K562 (cell line): ENCODE data around the gene MAD2L1BP. TPM values are rescaled to one million over a fixed set of nuclear protein-coding genes. Genes with fewer than 3 reads are reported as not detected.

Experiments
- BRF1 ChIP-seq: IDR thresholded peaks from 3 replicates; pipeline ENCODE4 v1.6.1; 2011; ENCODE audit warnings: borderline replicate concordance, mild to moderate bottlenecking; ENCODE audit not compliant: insufficient read length; ENCODE audit errors: extremely low read depth
- DMBX1 ChIP-seq: fragments of 250-450 bp; sonication (Bioruptor Pico); IDR thresholded peaks from 2 replicates; pipeline ENCODE4 v1.8.0; 2022; ENCODE audit warnings: inconsistent platforms, mild to moderate bottlenecking, moderate library complexity, borderline replicate concordance
- FOS ChIP-seq: IDR thresholded peaks from 3 replicates; pipeline ENCODE4 v1.6.1; 2011; ENCODE audit not compliant: insufficient read length; ENCODE audit errors: extremely low read depth
- GTF2E2 ChIP-seq: fragments of 200-800 bp; sonication (Bioruptor generic); IDR thresholded peaks from 2 replicates; pipeline ENCODE4 v1.6.1; 2016; ENCODE audit warnings: missing genetic modification characterization, missing compliant biosample characterization
- HMGN3 ChIP-seq: IDR thresholded peaks from 2 replicates; pipeline ENCODE4 v1.6.1; 2011; ENCODE audit warnings: borderline replicate concordance, low read depth, mild to moderate bottlenecking, mixed read lengths, low read length; ENCODE audit not compliant: insufficient read length; ENCODE audit errors: extremely low read depth
- KDM2B ChIP-seq: fragments of 250-450 bp; sonication (Bioruptor Pico); IDR thresholded peaks from 2 replicates; pipeline ENCODE4 v1.8.0; 2021; ENCODE audit warnings: mild to moderate bottlenecking, moderate library complexity
- LARP7 ChIP-seq: fragments of 450-650 bp; IDR thresholded peaks from 2 replicates; pipeline ENCODE4 v1.6.1; 2016
- MEF2A ChIP-seq: IDR thresholded peaks from 2 replicates; pipeline ENCODE4 v1.6.1; 2011; ENCODE audit warnings: low read depth, mild to moderate bottlenecking, low read length, moderate library complexity; ENCODE audit not compliant: control insufficient read depth
- PCBP1 ChIP-seq: fragments of 200-400 bp; formaldehyde crosslinking; IDR thresholded peaks from 2 replicates; pipeline ENCODE4 v1.6.1; 2018; ENCODE audit warnings: mild to moderate bottlenecking, low read depth, low read length; ENCODE audit not compliant: poor library complexity, severe bottlenecking
- RAD51 ChIP-seq: fragments of 450-650 bp; IDR thresholded peaks from 2 replicates; pipeline ENCODE4 v1.7.1; 2016; ENCODE audit warnings: low read depth, mild to moderate bottlenecking, borderline replicate concordance
- SMARCA4 ChIP-seq: fragments of 450-650 bp; IDR thresholded peaks from 2 replicates; pipeline ENCODE4 v1.6.1; 2016
- SMARCB1 ChIP-seq: IDR thresholded peaks from 2 replicates; pipeline ENCODE4 v1.6.1; 2011; ENCODE audit warnings: improper control_type of control experiment, low read depth; ENCODE audit not compliant: insufficient read length
- SMARCC2 ChIP-seq: fragments of 450-650 bp; IDR thresholded peaks from 2 replicates; pipeline ENCODE4 v1.6.1; 2017; ENCODE audit warnings: antibody characterized with exemption, moderate library complexity, mild to moderate bottlenecking, low read depth
- SP1 ChIP-seq: sonication (generic); formaldehyde crosslinking; IDR thresholded peaks from 2 replicates; pipeline ENCODE4 v1.8.1; 2022; ENCODE audit warnings: mild to moderate bottlenecking, missing genetic modification reagents
- SP2 ChIP-seq: IDR thresholded peaks from 2 replicates; pipeline ENCODE4 v1.6.1; 2011; ENCODE audit warnings: mild to moderate bottlenecking, low read depth, low read length, moderate library complexity; ENCODE audit not compliant: poor library complexity, severe bottlenecking; ENCODE audit errors: extremely low read depth
- TGIF2 ChIP-seq: sonication (generic); formaldehyde crosslinking; IDR thresholded peaks from 2 replicates; pipeline ENCODE4 v1.8.1; 2022; ENCODE audit warnings: mild to moderate bottlenecking, missing genetic modification reagents, moderate library complexity
- XRCC4 ChIP-seq: IDR thresholded peaks from one replicate; pipeline ENCODE4 v1.6.1; 2011; ENCODE audit not compliant: insufficient read depth, insufficient read length; ENCODE audit errors: extremely low read depth
- ZFP1 ChIP-seq: fragments of 450-650 bp; formaldehyde crosslinking; IDR thresholded peaks from 2 replicates; pipeline ENCODE4 v1.4.0; 2020; ENCODE audit warnings: mild to moderate bottlenecking, mixed read lengths
- ZNF24 ChIP-seq: fragments of 450-650 bp; IDR thresholded peaks from 2 replicates; pipeline ENCODE4 v1.6.1; 2016
- ZNF282 ChIP-seq: sonication (generic); formaldehyde crosslinking; IDR thresholded peaks from 2 replicates; pipeline ENCODE4 v1.8.1; 2023; ENCODE audit warnings: missing genetic modification reagents
- ZNF311 ChIP-seq: fragments of 250-450 bp; sonication (Bioruptor Pico); IDR thresholded peaks from 2 replicates; pipeline ENCODE4 v1.4.0; 2020; ENCODE audit warnings: mild to moderate bottlenecking, moderate library complexity
- polyA plus RNA-seq, 8 experiments: library from polyadenylated mRNA; depleted of rRNA in 4 of 8; stranded (reverse) in 5 of 8; unstranded in 3 of 8; fragments of >200 nt; fragmentation: Nextera tagmentation in 2 of 8; fragmentation: Illumina TruSeq in 1 of 8; extraction: Ambion mirVana in 2 of 8; extraction: Trizol in 1 of 8; gene quantifications; 2 replicates each; pipeline versions ENCODE4 v1.2.1 to v1.2.3, GENCODE V29; 2011 to 2014; ENCODE audit warnings: inconsistent platforms in 1 of 8, missing spikeins in 1 of 8
- total RNA-seq, 7 experiments: library from RNA; depleted of rRNA in 6 of 7; stranded (reverse); fragments of >200 nt in 6 of 7; fragmentation: Illumina TruSeq in 2 of 7; extraction: Trizol in 2 of 7; gene quantifications; 2 replicates each; pipeline versions ENCODE4 v1.2.1 to v1.2.3, GENCODE V29; 2011 to 2021; ENCODE audit warnings: low replicate concordance in 1 of 7
- TF ChIP-seq, protein P1 (sequence below): fragments of 250-450 bp; sonication (Bioruptor Pico); IDR thresholded peaks from 2 replicates; pipeline ENCODE4 v1.4.0; 2020; ENCODE audit warnings: mild to moderate bottlenecking, moderate library complexity
- TF ChIP-seq, protein P2 (sequence below): fragments of 250-450 bp; sonication (Bioruptor Pico); IDR thresholded peaks from 2 replicates; pipeline ENCODE4 v1.8.0; 2021; ENCODE audit warnings: borderline replicate concordance, mild to moderate bottlenecking, moderate library complexity; ENCODE audit not compliant: poor library complexity, severe bottlenecking

Gene MAD2L1BP
- total and polyA plus RNA-seq, 9 of the 15 experiments (the other 6 are each of a cell fraction or from before 2014, with no cell fraction given), result 69.7 to 321 (median 111) TPM

DNA sequence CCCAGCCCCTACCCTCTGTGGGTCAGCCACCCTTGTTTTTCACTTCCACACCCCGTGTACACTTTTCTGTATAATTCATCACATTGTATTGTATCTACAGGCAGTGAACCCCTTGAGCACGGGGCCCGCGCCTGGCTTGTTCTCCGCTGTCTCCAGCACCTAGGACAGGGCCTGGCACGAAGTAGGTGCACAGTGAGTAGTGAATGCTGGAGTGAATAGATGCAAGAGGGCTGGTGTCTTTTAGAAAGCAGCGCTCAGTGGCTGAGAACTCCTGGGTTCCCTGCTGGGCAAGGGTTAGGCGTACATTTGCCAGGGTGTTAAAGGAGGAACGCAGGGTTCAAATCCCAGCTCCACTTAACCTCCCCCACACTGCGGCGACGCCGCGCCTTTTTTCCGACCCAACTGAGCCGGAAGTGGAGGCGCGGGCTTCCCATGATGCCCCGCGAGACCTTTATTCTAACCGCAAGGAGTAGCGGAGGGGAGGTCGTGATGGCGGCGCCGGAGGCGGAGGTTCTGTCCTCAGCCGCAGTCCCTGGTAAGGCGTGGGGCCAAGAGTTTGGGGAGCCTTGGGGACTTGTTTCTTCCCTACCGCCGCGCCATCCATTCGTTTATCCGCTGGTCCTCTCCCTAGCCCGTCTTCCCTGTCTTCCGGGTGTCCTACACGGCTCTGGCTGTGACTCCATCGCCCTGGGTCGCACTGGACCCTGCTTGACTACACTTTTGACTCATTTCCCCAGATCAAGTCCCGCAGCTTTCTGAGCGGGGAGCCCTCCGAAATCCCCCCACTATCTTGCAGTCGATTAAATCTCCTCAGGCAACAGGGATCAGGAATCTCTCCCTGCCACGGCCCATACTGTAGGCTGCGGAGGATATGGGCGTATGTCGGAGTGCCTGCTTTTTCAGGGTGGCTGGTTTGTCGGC lies at the start of gene MAD2L1BP (continued):
- TF ChIP-seq KDM2B (CRISPR knock-in tag), result no peak
- TF ChIP-seq DMBX1, result no peak; the same call in none of the 2 replicates
- TF ChIP-seq SMARCC2, result peak; percentile 54
- TF ChIP-seq PCBP1, result no peak
- peak; percentile 86; the same call in 1 of the 2 replicates for TF ChIP-seq GTF2E2 (tag)
- peak; percentile 77 for TF ChIP-seq SMARCB1
- TF ChIP-seq, protein P1, sequence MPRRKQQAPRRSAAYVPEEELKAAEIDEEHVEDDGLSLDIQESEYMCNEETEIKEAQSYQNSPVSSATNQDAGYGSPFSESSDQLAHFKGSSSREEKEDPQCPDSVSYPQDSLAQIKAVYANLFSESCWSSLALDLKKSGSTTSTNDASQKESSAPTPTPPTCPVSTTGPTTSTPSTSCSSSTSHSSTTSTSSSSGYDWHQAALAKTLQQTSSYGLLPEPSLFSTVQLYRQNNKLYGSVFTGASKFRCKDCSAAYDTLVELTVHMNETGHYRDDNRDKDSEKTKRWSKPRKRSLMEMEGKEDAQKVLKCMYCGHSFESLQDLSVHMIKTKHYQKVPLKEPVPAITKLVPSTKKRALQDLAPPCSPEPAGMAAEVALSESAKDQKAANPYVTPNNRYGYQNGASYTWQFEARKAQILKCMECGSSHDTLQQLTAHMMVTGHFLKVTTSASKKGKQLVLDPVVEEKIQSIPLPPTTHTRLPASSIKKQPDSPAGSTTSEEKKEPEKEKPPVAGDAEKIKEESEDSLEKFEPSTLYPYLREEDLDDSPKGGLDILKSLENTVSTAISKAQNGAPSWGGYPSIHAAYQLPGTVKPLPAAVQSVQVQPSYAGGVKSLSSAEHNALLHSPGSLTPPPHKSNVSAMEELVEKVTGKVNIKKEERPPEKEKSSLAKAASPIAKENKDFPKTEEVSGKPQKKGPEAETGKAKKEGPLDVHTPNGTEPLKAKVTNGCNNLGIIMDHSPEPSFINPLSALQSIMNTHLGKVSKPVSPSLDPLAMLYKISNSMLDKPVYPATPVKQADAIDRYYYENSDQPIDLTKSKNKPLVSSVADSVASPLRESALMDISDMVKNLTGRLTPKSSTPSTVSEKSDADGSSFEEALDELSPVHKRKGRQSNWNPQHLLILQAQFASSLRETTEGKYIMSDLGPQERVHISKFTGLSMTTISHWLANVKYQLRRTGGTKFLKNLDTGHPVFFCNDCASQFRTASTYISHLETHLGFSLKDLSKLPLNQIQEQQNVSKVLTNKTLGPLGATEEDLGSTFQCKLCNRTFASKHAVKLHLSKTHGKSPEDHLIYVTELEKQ, result no peak
- no peak for TF ChIP-seq ZFP1 (CRISPR knock-in tag)
- no peak for TF ChIP-seq TGIF2 (CRISPR knock-in tag)
- no peak for TF ChIP-seq RAD51
- peak; percentile 71 for TF ChIP-seq HMGN3
- no peak for TF ChIP-seq ZNF282 (CRISPR knock-in tag)
- TF ChIP-seq XRCC4, result no peak
- TF ChIP-seq MEF2A, result no peak
- TF ChIP-seq LARP7, result peak; percentile 85; the same call in 1 of the 2 replicates
- peak; percentile 72; the same call in 1 of the 2 replicates for TF ChIP-seq SMARCA4
- peak; percentile 6 for TF ChIP-seq SP2
- TF ChIP-seq ZNF311, result no peak
- no peak; the same call in 1 of the 2 replicates for TF ChIP-seq ZNF24
- TF ChIP-seq SP1 (CRISPR knock-in tag), result peak; percentile 72
- TF ChIP-seq, protein P2, sequence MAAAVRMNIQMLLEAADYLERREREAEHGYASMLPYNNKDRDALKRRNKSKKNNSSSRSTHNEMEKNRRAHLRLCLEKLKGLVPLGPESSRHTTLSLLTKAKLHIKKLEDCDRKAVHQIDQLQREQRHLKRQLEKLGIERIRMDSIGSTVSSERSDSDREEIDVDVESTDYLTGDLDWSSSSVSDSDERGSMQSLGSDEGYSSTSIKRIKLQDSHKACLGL (CRISPR knock-in tag), result no peak
- no peak for TF ChIP-seq FOS
- no peak for TF ChIP-seq BRF1
